ENCODE results near the gene DENND2A.

- TF ChIP-seq POLR2A (IDR thresholded peaks at IDR 0.05) (no peak), EP300 (IDR thresholded peaks at IDR 0.05) (no peak)
- TF ChIP-seq, protein P1, sequence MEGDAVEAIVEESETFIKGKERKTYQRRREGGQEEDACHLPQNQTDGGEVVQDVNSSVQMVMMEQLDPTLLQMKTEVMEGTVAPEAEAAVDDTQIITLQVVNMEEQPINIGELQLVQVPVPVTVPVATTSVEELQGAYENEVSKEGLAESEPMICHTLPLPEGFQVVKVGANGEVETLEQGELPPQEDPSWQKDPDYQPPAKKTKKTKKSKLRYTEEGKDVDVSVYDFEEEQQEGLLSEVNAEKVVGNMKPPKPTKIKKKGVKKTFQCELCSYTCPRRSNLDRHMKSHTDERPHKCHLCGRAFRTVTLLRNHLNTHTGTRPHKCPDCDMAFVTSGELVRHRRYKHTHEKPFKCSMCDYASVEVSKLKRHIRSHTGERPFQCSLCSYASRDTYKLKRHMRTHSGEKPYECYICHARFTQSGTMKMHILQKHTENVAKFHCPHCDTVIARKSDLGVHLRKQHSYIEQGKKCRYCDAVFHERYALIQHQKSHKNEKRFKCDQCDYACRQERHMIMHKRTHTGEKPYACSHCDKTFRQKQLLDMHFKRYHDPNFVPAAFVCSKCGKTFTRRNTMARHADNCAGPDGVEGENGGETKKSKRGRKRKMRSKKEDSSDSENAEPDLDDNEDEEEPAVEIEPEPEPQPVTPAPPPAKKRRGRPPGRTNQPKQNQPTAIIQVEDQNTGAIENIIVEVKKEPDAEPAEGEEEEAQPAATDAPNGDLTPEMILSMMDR (IDR thresholded peaks at IDR 0.05) = no peak
Observed at GRCh38 chr7:140670343-140670935, 29.8 kb upstream of the DENND2A start.
